ENCODE results near the gene IKBKE.

Gene IKBKE

GRCh38 chr1:206493279-206493678, 23.0 kb downstream of the IKBKE start:
- Histone ChIP-seq H3K4me1 (ENCODE audit: low read length) (peaks cover 33% of the 10 kb centered on the region), H3K79me2 (ENCODE audit: low read length) (no peaks in the 10 kb centered on the region), H3K36me3 (replicated peaks; ENCODE audit: low read depth, low read length) (peaks cover 41% of the 10 kb centered on the region), H3K9me3 (ENCODE audit: insufficient read depth, low read length) (no peaks in the 10 kb centered on the region), H3K4me3 (ENCODE audit: low read length) (no peak overlapping the region), H3K27me3 (ENCODE audit: low read depth, low read length) (no peaks in the 10 kb centered on the region), H2AFZ (ENCODE audit: low read depth, low read length) (no peak overlapping the region), H4K20me1 (ENCODE audit: insufficient read depth, low read length) (peaks cover 14% of the 10 kb centered on the region), H3K27ac (ENCODE audit: low read length) (no peak overlapping the region), H3K4me2 (ENCODE audit: low read length) (no peak overlapping the region), H3K9ac (ENCODE audit: low read length) (no peak overlapping the region)
- TF ChIP-seq, protein P1, sequence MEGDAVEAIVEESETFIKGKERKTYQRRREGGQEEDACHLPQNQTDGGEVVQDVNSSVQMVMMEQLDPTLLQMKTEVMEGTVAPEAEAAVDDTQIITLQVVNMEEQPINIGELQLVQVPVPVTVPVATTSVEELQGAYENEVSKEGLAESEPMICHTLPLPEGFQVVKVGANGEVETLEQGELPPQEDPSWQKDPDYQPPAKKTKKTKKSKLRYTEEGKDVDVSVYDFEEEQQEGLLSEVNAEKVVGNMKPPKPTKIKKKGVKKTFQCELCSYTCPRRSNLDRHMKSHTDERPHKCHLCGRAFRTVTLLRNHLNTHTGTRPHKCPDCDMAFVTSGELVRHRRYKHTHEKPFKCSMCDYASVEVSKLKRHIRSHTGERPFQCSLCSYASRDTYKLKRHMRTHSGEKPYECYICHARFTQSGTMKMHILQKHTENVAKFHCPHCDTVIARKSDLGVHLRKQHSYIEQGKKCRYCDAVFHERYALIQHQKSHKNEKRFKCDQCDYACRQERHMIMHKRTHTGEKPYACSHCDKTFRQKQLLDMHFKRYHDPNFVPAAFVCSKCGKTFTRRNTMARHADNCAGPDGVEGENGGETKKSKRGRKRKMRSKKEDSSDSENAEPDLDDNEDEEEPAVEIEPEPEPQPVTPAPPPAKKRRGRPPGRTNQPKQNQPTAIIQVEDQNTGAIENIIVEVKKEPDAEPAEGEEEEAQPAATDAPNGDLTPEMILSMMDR (IDR thresholded peaks at IDR 0.05; ENCODE audit: low read depth, low read length), result no peak
- no peak for TF ChIP-seq EZH2phosphoT487 (IDR thresholded peaks at IDR 0.05; ENCODE audit: low read depth)

DNA sequence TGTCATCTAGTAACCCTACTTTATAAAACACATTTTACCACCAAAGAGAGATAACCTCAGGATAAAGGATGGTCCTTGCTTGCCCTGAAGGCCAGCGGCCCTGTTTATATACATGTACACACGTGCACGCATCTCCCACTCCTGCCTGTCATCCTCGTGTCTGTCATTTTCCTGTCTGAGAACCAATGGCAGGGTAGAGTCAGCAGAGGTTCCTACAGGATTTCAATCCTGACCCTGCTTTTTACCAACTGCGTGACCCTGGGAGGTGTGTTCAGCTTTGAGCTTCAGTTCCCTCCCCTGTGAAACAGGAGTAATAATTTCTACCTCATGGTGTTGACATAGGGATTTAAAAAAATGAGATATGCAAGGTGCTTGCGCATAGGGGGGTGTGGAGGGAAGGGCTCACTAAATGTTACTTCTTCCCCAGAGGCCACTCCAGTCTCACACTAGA, 24.8 kb downstream of the IKBKE start:
- Histone ChIP-seq H3K4me2 (ENCODE audit: low read length) (peak overlapping the region; percentile 63), H3K27ac (ENCODE audit: low read length) (peak overlapping the region; percentile 47), H3K36me3 (replicated peaks; ENCODE audit: low read depth, low read length) (peaks cover 46% of the 10 kb centered on the region), H3K4me1 (ENCODE audit: low read length) (peaks cover 33% of the 10 kb centered on the region), H3K9me3 (ENCODE audit: insufficient read depth, low read length) (no peaks in the 10 kb centered on the region), H3K4me3 (ENCODE audit: low read length) (peak overlapping the region; percentile 15; the same call in 1 of the 2 replicates), H2AFZ (ENCODE audit: low read depth, low read length) (no peak overlapping the region), H3K27me3 (ENCODE audit: low read depth, low read length) (no peaks in the 10 kb centered on the region), H4K20me1 (ENCODE audit: insufficient read depth, low read length) (peaks cover 14% of the 10 kb centered on the region), H3K79me2 (ENCODE audit: low read length) (no peaks in the 10 kb centered on the region), H3K9ac (ENCODE audit: low read length) (no peak overlapping the region; the same call in 1 of the 2 replicates)
- no peak for TF ChIP-seq EZH2phosphoT487 (IDR thresholded peaks at IDR 0.05; ENCODE audit: low read depth)
- TF ChIP-seq, protein P1 (IDR thresholded peaks at IDR 0.05; ENCODE audit: low read depth, low read length), result no peak

DNA sequence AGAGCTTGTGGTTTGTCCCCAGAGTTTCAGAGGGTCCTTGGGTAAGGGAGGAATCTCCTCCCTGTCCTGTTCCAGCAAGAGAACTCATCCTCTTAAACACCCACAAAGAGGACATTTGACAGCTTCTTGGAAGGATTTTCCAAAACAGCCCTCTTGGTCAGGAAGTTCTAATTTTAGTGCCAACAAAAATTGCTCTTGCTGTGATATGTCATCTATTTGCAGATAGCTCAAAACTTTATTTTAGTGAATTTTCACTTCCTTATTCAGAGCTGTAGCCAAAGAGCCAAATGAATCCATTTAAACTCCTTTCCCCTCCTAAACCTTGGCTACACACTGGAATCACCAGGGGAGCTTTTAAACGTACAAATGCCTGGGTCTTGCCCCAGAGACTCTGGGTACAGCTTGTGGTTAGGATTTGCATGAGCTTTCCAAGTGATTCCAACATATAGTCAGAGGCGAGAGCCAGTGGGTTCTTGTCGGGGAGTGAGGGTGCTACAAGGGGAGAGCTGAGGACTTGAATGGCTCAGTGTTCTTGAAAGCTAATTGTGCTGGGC, 25.3 kb downstream of the IKBKE start:
- H3K27me3 ChIP-seq (ENCODE audit: low read depth, low read length), result no peaks in the 10 kb centered on the region
- no peaks in the 10 kb centered on the region for H3K9me3 ChIP-seq (ENCODE audit: insufficient read depth, low read length)
- no peaks in the 10 kb centered on the region for H3K79me2 ChIP-seq (ENCODE audit: low read length)
- H4K20me1 ChIP-seq (ENCODE audit: insufficient read depth, low read length), result peaks cover 14% of the 10 kb centered on the region
- peaks cover 46% of the 10 kb centered on the region for H3K36me3 ChIP-seq (replicated peaks; ENCODE audit: low read depth, low read length)
- no peak overlapping the region; the same call in 1 of the 2 replicates for H3K9ac ChIP-seq (ENCODE audit: low read length)
- no peak for TF ChIP-seq EZH2phosphoT487 (IDR thresholded peaks at IDR 0.05; ENCODE audit: low read depth)
- TF ChIP-seq, protein P1 (IDR thresholded peaks at IDR 0.05; ENCODE audit: low read depth, low read length), result no peak
- peak overlapping the region; percentile 15; the same call in 1 of the 2 replicates for H3K4me3 ChIP-seq (ENCODE audit: low read length)
- peak overlapping the region; percentile 63 for H3K4me2 ChIP-seq (ENCODE audit: low read length)
- peak overlapping the region; percentile 47 for H3K27ac ChIP-seq (ENCODE audit: low read length)
- H3K4me1 ChIP-seq (ENCODE audit: low read length), result peaks cover 33% of the 10 kb centered on the region
- no peak overlapping the region for H2AFZ ChIP-seq (ENCODE audit: low read depth, low read length)

DNA sequence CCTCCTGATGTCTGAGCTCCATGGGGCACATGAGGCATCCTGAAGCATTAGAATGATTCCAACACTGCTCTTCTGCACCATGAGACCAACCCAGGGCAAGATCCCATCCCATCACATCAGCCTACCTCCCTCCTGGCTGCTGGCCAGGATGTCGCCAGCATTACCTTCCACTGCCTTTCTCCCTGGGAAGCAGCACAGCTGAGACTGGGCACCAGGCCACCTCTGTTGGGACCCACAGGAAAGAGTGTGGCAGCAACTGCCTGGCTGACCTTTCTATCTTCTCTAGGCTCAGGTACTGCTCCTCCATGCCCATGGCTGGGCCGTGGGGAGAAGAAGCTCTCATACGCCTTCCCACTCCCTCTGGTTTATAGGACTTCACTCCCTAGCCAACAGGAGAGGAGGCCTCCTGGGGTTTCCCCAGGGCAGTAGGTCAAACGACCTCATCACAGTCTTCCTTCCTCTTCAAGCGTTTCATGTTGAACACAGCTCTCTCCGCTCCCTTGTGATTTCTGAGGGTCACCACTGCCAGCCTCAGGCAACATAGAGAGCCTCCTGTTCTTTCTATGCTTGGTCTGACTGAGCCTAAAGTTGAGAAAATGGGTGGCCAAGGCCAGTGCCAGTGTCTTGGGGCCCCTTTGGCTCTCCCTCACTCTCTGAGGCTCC, 26.0 kb downstream of the IKBKE start:
- Histone ChIP-seq H3K27me3 (ENCODE audit: low read depth, low read length) (no peaks in the 10 kb centered on the region), H4K20me1 (ENCODE audit: insufficient read depth, low read length) (peaks cover 14% of the 10 kb centered on the region), H3K27ac (ENCODE audit: low read length) (peak overlapping the region; percentile 47), H3K79me2 (ENCODE audit: low read length) (no peaks in the 10 kb centered on the region), H3K9me3 (ENCODE audit: insufficient read depth, low read length) (no peaks in the 10 kb centered on the region), H2AFZ (ENCODE audit: low read depth, low read length) (no peak overlapping the region), H3K9ac (ENCODE audit: low read length) (peak overlapping the region; percentile 21; the same call in 1 of the 2 replicates), H3K36me3 (replicated peaks; ENCODE audit: low read depth, low read length) (peaks cover 41% of the 10 kb centered on the region), H3K4me2 (ENCODE audit: low read length) (peak overlapping the region; percentile 63), H3K4me1 (ENCODE audit: low read length) (peaks cover 33% of the 10 kb centered on the region), H3K4me3 (ENCODE audit: low read length) (peak overlapping the region; percentile 14; the same call in 1 of the 2 replicates)
- TF ChIP-seq EZH2phosphoT487 (IDR thresholded peaks at IDR 0.05; ENCODE audit: low read depth), result no peak
- TF ChIP-seq, protein P1 (IDR thresholded peaks at IDR 0.05; ENCODE audit: low read depth, low read length), result no peak
